HG02759 (cell line): Measurements from ENCODE around the gene HCRT.
"Not testable (repeated sequence)": the region's sequence is repeated elsewhere in the genome, so short reads cannot be mapped to it uniquely, and the experiment has no call there.

Source experiments
- ATAC-seq: cut with Tn5 transposase; IDR thresholded peaks from one replicate; pipeline ENCODE4 v1.9.1; 2021; ENCODE audit warnings: mild to moderate bottlenecking, moderate library complexity; ENCODE audit not compliant: unreplicated experiment

The HCRT gene, protein sequence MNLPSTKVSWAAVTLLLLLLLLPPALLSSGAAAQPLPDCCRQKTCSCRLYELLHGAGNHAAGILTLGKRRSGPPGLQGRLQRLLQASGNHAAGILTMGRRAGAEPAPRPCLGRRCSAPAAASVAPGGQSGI

DNA sequence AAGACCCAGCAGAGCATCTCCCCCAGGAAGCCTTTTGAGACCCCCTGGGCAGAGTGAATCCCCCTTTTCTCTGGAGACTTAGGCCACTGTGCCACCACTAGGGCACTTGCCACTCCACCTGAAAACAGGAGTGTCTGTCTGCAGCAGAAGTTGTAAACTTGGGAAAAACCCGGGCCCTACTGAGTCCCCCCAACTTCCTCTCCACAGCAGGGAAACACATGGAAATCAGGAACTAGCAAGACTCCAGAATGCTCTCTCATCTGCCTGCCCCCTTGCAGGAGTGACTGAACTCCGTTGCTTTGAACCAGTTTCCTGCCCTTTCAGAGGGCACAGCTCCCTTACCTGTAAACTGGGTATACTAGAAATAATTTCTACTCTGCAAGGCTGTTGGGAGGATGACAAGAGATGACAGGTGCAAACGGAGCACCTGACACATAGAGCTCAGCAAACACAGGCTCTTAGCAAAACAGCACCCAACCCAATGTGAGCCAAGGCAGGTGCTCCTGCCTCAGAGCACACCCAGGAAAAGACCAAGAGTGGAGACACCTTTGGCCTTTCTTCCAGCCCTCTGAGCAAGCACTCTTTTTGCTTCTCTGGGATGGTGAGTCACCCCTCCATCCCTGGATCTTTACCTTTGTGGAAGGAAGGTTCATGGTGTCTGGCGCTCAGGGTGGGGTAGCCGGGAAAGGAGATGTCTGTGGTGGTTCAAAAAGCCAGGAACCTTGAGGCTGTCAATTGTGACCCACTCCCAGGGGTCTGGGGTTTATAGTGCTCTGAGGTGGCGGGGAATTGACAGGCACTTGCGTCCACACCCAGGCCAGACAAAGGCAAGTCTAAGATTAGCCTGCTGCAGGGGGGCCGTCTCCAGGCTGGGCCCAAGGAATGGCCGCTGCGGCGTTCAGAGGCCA lies at the start of gene HCRT:
Gene HCRT, minus strand, starts transcription at position 740 of the 908 bp plus-strand sequence. Its CDS starts 87 bp downstream, at position 653.
- no peak for ATAC-seq

DNA sequence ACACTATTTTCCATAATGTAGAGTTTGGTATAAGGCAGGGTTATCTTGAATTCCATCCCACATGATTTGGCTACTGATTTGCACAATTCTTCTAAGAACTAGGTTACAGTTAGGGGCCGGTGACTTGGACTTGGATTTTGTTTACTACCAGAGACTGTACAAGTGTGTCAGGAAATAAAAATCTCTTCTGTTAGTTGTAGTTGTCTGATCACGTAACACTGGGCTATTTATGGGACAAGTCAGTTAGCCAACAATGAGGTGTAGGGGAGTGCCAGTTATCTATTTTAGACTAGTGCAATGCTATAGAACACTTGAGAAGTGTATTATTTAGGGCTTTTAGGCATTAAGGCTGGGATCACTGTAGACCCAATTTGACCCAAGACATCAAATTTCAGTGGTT lies 48.7 kb upstream of the HCRT start:
- no peak for ATAC-seq

DNA sequence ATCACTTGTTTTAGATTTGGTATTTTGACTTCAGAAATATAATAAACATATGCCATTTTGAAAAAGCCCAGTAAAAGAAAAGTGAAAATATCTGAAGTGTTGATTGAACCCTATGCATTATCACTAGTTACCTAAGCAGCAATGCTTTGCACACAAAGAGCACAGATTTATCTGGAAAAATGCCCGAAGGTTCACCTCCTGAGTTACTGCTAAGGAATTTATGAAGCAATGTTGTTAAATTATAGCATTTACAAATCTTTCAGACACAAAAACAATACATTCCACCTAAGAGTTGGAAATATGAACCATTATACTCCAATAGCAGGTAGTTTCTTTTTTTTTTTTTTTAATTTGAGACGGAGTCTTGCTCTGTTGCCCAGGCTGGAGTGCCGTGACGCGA lies 47.9 kb upstream of the HCRT start:
- no peak for ATAC-seq

DNA sequence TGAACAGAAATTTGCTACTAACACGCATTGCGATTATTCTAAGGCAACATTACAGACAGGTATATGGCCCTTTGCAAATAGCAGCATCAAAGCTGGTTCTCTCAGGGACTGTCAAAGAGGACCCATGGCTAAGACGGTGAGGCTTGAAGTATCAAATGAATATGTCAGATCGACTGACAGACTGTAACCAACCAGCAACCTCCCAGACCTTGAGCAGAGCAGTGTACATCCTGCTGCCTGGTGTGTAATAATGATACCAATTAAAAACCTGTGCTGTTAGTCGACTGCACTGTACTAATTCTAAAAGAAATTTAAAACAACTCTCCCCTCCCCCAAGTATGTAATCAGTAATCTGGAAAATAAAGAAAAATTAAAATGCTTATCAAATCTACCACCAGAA lies 45.0 kb upstream of the HCRT start:
- no peak for ATAC-seq

DNA sequence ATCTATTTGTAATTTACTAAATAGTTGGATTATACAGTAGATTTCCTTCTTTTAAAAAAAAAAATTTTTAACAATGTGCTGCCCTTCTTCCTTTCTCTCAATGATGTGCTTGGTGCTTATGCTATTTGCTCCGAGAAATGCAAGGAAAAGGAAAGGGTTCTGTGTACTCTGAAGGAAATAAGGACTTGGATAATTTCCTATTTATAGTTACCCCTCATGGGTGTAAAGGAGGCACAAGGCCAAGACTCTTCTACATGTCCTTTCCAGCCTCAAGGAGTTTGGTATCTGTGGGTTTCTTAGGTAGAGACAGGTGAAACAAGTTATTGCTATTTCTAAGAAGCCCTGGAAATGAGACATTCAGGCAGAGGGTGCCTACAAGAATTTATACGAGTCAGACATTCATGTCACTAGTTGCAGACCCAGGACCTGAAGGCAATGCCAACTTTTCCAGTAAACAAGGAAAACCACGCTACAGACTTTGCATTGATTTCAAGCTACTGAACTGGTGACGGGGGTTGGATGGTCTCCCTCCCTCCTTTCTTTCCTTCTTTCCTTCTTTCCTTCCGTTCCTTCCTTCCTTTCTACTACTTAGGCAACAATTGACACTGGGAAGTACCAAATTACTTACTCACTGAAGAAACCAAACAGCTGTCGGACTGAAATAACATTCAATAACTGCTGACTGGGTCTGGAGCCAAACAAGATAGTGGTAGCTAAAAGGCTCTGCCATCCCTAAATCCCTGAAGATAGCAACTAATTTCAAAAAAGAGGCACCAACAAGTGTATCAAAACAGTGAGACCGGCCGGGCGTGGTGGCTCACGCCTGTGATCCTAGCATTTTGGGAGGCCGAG lies 42.8 kb upstream of the HCRT start:
- no peak for ATAC-seq

DNA sequence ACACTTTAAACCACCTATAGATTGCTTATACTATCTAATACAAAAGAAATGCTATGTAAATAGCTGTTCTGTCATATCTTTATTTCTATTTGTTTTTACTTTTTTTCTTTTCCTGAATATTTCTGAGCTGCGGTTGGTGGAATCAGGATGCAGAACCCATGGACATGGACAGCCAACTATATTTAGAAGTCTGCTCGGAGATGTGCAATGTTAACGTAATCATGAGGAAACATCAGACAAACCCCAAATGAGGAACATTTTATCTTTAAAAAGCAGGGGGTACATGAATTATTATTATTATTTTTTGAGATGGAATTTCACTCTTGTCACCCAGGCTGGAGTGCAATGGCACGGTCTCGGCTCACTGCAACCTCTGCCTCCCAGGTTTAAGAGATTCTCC lies 40.4 kb upstream of the HCRT start:
- no peak for ATAC-seq

DNA sequence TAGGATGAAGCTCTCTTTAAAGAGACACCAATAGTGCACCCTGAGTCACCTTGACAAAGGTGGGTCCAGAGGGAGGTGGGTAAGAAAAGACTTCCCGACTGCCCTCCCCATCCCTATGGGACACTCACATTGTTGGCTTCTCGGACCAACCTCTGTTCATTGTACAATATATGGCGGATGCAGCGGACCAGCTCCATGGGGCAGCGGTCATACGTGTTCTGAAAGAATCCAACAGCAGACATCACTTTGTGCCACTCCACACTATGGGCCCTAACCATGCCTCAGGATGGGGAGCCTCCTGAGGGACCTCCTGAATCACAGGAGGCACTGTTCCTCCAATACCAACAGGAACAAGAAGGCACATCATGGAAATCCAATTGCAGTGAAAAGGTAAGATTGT lies 39.4 kb upstream of the HCRT start:
- no peak for ATAC-seq

DNA sequence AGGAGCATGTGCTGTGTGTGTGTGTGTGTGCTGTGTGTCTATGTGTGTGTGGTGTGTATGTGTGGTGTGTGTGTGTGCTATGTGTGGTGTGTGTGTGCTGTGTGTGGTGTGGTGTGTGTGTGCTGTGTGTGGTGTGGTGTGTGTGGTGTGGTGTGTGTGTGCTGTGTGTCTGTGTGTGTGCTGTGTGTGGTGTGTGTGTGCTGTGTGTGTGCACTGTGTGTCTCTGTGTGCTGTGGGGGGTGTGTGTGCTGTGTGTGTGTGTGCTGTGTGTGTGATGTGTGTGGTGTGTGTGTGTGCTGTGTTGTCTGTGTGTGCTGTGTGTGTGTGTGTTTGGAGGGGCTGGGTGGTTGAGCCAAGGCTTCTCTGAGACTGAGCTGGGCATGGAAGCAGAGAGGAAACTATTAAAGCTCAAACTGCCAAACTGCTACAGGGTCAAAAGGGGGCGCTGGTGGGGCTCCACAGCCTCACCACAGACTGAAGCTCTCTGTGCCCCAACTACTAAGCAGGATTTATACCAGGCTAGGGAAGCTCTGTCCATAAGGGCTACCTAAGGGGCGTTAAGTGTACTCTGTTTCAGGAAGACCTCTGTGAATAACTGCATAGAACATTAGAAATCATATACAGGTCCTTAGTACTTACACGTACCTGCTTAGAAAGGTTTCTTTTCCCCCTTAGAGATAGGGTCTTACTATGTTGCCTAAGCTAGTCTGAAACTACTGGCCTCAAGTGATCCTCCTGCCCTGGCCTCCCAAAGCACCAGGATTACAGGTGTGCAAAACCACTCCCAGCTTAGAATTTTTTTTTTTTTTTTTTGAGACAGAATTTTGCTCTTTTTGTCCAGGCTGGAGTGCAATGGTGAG lies 36.9 kb upstream of the HCRT start:
- ATAC-seq = no peak

DNA sequence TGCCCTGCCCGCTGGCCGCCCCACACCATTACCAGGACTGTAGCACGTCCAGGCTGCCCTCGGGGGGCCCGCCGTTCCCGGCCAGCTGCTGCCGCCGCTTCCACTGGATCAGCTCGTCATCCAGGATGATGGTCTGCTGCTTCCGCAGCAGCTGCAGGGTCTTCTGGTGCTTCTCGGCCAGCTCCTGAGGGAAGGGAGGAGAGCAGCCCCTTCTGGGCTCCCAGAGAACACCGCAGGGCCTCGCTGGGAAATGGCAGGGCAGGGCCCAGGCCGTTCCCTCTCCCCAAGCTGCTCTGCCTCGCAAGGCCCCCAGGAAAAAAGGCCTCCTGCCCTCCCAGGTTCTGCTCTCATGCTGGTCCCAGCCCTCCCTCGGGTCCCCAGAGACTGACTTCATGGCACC lies 34.0 kb upstream of the HCRT start:
- ATAC-seq = not testable (repeated sequence)

DNA sequence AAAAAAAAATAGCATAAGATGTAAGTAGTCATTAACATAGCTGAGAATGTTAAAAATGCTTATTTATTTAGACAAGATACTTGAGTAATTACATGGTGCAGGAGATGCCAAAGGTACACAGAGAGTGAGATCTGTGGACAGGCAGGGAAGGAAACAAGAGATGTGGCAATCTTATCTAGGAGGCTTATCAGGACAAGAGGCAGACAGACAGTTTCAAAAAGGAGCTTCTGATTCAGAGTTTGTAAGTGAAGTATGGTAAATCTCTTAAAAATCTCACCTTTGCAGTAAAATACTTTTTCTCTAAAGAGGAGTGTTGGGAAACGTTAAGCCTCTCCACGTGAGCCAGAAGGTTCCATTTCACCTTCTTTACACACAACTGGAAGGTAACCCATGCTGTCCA lies 28.9 kb upstream of the HCRT start:
- ATAC-seq = no peak

DNA sequence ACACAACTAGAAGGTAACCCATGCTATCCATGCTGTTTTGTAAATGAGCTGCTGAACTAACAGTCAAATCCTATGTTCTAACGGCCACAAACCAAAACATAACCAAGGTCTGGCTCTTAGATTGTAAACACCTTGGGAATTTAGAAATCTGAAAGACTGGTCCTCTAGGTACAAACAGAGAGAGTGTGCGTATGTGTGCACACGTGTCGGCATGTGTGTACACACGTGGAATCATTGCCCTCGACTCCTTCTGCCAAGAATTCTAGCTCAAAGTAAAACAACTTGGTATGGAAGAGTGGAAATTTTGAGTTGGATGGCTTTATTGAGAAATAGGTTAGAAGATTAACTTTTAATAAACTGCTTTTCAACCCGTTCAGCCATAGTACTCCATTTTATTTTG lies 27.1 kb upstream of the HCRT start:
- no peak for ATAC-seq

DNA sequence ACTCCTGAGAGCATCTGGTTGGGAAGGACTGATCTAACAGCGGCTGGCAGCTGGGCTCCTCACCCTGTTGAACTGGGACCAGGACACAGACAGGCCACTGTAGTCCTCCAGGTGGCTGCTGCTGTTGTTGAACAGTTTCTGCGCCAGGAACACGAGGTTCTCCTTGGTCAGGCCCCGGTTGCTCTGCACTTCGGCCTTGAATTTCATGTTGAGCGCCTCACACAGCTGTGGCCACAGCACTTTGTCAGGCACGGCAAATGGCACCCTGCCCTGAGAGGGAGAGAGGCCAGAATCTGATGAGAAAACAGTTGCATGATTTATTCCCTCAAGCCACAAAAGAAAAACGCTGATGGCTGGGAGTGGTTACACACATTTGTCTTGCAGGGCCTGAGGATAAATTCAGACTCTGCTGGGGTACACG lies 26.7 kb upstream of the HCRT start:
- ATAC-seq = not testable (repeated sequence)

DNA sequence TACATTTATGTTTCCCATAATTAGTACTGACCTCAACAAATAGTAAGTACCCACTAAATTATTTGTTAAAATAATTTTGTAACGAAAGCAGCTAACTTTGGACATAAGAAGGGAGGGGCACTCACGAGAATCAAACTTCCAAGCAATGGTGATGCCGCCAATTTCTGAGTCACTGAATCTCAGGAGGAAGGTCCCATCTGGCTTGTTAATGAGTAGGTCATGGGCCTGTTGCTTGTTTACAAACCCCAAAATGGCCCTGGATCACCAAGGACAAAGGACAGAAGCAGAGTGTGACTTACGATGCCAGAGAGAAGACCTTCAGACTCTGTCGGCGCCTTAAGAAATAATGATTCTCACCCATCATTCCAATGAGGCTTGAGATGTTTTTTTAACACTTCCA lies 24.8 kb upstream of the HCRT start:
- ATAC-seq = no peak

DNA sequence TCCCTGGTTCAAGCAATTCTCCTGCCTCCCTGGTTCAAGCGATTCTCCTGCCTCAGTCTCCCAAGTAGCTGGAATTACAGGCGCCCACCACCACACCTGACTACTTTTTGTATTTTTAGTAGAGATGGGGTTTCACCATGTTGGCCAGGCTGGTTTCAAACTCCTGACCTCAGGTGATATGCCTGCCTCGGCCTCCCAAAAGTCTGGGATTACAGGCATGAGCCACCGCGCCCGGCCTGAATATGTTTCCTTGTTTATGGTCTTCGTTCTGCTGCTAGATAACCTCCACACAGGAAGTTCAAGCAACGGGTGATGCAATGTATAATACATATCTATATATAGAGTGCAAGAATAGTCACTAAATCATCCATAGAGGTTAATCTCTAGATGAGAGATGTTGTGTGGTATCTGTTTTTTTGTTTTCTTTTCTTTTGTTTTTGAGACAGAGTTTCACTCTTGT lies 20.9 kb upstream of the HCRT start:
- not testable (repeated sequence) for ATAC-seq

DNA sequence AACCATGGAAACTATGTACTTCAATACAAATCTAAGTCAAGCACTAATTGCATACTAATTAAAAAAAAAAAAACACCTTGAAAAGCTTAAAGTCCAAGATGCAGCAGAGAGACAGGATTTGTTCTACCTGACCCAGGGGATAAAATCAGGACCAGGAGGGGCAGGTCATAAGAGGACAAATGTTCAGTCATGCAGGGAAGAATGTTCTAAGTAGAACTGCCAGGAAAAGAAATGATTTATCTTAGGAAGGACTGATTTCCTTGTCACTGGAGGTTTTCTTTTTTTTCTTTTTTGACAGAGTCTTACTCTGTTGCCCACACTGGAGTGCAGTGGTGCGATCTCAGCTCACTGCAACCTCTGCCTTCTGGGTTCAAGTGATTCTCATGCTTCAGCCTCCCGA lies 18.1 kb upstream of the HCRT start:
- ATAC-seq = no peak

DNA sequence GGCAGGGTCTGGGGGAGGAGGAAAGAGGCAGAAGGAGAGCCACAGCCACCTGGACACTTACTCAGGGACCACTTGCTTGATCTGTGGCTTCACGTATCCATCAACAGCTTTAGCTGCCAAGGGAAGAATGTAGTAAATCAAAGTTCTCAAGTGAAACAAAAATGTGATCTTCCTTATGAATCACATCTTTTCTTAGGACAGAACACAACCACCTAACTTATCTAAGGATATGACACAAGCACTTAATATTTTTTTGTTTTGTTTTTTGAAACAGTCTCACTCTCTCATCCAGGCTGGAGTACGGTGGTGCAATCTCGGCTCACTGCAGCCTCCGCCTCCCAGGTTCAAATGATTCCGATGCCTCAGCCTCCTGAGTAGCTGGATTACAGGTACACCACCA lies 17.4 kb upstream of the HCRT start:
- ATAC-seq = no peak

DNA sequence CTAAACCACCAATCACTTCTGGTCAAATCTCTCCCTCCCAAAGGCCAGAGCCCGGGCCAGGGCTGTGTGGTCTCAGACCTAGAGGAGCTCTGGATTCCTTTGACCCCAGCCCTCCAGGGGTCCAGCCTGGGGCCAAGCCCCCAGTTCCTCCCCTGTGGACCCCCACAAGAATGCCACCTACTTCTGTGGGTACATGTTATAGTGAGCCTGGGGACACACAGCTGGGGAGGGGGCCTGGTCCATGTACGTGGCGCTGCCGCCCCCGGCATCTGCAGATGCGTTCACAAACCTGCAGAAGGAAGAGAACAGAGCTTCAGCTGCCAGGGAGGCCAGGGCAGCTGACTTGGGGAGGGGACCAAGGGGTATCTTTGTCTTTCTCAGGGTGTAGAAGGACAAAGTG lies 16.9 kb upstream of the HCRT start:
- no peak for ATAC-seq

DNA sequence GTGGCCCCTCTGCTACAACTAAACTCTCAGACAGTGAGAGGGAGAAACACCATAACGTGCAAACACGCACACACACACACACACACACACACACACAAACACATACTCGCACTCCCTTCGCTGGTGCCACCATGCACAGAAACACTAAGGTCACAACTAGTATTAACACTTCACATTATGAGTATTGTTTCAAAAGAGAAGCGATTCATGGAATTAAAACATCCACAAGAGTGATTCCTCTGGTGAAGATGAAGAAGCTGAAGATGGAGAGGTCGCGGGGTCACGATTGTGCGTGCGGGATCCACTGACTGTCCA lies 16.2 kb upstream of the HCRT start:
- no peak for ATAC-seq

DNA sequence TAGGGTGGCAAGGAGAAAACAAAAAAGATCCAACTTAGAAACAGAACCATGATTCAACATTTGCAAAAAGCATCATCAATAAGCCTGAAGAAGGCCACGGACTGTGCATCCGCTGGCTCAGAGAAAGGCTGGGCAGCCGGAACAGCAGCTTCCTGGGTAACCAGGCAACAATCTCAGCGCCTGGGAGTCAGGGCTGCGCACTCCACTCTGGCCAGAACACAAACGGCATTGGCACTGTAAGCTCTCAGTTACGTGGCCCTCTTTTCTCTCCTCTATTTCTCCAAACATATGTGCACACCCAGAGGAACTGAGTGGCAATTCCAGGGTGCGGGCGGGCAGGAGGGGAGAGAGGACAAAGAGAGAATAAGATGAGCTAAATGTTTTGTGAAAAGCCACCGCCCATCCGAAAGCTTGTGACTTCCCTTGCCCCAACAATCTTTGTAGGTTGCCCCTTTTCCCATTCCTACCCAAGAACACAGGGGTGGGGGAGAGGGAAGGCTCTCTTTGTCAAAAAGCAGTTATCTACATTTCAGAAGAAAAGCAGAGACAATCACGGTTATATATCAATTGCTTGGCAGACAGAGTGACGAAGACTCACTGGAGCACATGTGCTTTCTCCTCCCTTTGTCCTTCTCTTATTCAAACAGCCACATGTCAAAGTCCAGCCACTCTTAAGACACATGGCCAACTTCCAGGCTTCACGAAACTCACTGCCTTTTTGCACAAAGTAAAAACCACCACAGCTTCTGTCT lies 15.6 kb upstream of the HCRT start:
- ATAC-seq = no peak

DNA sequence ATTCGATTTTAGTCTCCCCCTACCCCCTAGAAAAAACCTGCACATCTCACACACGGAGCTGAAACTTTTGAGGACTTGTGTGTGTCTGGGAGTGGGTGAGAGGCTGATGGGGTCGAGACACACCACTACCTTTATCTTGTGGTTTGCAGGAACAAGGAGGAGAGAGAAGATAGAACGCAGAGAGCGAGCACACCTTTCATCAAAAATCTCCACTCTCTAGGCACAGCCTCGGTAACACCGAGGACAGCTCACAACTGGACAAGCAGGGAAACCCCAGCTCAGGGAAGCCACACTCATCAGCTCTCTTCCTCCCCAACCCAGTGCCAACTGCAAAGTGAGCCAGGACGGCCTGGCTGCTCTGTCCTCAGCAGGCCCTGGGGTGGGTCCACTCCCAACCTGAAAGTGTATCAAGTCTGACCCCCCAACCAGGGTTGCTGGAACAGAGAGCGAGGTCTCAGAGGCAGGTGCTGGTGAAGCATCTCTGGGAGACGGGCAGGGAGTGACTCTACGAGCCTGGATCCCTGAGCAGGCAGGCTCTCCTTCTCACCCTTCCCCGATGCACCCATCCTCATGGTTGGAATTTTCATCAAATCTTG lies 14.3 kb upstream of the HCRT start:
- ATAC-seq = no peak
